NCI-H526 treated with DMSO at 0.1 percent for 48 hours (cell line): ENCODE data around the gene ALKBH3.

Experiments
- DNase-seq: peaks from one replicate; lab custom pipeline; 2025; lab: John Stamatoyannopoulos, UW

Gene ALKBH3

DNA sequence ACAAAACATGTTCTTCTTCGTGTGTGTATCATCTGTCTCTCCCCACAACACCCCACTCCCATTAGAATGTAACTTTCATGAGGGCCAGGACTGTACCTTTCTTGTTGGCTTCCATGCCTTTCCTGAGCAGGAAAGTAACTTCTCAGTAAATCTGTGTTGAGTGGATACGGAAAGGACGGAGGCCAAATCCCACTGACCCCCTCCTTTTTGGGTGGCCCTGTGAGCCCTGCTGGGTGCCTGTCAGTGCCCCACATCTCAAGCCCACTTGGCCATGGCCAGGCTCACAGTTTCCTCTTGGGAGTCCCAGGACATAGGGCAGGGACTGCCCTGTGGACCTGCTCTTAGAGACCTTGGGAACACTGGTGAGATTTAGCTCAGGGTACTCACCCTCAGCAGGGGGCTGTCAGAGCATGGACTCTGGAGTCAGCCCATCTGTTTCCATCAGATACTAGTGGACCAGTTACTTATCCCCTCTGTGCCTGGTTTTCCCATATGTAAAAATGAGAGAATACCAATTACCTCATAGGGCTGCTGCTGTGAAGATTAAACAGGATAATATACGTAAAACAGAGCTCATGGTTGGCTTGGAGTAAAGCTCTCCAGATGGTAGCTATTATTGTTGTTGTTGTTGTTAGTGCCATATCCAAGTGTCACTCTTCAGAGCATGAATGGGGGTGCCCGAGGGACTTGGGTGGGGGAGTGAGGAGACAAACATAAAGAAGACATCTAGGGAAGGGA is 60.8 kb downstream of the ALKBH3 start:
- no peak for DNase-seq

DNA sequence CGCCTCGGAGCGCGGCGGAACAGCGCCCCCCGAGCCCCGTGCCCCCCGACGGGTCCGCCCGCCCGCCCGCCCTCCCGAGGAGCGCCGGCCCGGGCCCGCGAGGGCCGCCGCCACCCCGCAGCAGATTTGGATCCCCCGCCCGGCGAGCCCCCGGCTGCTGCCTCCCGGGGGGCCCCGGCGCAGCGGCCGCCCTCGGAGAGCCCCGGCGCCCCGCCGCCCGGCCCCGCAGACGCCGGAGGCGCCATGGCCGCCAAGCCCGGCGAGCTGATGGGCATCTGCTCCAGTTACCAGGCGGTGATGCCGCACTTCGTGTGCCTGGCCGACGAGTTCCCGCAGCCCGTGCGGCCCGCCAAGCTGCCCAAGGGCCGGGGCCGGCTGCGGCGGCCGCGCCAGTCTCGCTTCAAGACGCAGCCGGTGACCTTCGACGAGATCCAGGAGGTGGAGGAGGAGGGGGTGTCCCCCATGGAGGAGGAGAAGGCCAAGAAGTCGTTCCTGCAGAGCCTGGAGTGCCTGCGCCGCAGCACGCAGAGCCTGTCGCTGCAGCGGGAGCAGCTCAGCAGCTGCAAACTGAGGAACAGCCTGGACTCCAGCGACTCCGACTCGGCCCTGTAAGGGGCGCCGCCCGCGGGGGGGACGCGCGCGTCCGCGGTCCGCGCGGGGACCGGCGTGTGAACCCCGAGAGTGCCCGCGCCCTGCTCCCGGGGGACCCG is 62.2 kb downstream of the ALKBH3 start:
- DNase-seq: no peak

DNA sequence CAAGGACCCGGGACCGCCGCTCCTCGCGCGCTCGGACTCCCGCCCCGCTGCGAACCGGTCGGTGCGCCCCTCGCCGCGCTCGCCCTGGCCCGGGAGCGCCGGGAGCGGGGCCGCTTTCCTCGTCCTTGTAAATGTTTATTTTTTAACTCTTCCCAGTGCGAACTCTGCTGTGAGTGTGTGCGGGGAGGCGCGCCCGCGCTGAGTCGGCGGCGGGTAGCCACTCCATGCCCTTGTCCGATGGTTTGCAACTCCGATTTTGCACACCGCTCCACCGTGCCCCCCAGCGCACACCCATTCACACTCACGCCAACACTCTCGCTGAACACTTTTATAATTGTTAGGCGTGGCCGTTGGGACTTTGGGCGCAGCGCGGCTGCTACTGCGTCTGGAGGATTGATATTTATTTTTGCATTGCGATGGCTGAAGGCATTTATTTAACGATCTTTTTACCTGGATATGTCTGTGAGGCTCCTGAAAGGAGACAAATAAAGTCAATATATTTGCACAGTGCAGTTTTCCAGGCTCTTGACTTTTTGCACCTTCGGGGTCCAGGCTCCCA is 62.8 kb downstream of the ALKBH3 start:
- DNase-seq: no peak

GRCh38 chr11:43943931-43944751 is 63.5 kb downstream of the ALKBH3 start:
- no peak for DNase-seq

GRCh38 chr11:43944761-43945311 is 64.2 kb downstream of the ALKBH3 start:
- DNase-seq: no peak

GRCh38 chr11:43947003-43947500 is 66.4 kb downstream of the ALKBH3 start:
- DNase-seq: no peak

DNA sequence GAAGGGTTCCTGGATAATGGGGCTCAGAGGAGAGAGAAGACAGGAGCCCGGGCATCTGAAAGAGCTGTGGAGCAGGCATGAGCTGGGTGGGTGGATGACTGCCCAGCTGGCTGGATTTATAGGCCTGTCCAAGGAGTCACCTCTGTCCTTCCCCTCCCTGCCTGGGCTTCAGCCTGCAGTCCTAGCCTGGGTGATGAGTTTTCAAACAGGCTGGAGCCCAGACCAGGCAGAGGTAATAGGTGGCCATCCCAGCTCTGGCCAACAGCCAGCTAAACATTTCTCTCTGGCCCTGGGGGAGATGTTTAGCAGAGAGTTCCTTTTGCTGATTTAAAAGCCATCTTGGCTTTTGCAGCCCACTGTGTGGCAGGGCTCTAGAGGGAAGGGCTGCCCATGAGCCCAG is 67.2 kb downstream of the ALKBH3 start:
- no peak for DNase-seq

DNA sequence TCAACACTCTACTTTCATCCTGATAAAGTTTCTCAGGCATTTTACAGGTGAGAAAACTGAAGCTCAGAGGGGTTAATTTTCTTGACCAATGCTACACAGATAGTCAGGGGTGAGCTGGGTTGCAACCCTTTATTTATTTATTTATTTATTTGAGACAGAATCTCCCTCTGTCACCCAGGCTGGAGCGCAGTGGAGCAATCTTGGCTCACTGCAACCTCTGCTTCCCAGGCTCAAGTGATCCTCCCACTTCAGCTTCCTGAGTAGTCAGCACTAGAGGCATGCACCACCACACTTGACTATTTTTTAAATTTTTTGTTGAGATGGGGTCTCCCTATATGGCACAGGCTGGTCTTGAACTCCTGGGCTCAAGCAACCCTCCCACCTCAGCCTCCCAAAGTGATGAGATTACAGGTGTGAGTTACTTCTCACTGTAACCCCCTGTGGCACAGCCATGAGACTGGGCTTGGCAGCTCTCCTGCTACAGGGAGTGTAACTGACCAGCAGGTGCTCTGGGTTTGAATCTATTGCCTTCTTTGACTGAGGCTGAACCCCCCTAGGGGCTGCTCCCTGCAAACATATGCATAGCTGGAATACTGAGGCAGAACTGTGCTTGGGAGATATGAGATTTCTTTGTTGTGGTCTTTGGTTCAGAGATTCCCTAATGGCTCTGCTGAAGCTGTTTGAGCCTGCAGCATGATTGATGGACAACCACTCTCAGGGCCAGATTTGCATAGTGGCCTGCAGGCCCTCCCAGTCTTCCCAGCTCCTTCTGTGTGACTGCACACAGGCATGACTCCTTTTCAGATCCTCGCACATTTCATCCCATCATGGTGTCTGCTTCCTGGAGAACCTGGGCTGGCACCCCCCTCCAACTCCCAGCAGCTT is 68.0 kb downstream of the ALKBH3 start:
- peak; percentile 37 for DNase-seq

DNA sequence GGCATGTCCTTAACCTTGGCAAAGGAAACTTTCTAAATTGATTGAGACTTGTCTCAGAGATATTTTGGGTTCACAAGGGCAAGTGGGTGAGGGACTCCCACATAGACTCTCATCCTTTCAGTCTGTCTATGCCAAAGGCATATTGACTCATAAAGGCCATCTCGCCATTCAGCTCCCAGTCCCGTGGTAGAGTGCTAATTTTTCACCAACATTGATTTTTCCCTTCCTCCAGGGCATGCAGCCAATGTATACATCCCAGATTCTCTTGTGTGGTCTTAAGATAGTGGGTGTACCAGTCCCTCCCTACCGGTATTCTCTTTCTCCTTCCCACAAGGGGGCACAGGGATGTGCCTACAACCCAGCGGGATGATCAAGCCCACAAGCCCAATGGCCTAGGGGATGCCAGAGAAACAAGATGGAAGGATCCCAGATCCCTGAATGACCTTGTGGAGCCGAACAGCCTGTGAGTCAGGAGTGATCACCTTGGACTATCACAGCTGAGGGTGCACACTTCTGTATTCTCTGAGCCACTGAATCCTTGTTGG is 69.8 kb downstream of the ALKBH3 start:
- no peak for DNase-seq

GRCh38 chr11:43951231-43951630 is 70.6 kb downstream of the ALKBH3 start:
- no peak for DNase-seq

- no peak for DNase-seq
Observed at GRCh38 chr11:43952020-43952400, 71.4 kb downstream of the ALKBH3 start.

DNA sequence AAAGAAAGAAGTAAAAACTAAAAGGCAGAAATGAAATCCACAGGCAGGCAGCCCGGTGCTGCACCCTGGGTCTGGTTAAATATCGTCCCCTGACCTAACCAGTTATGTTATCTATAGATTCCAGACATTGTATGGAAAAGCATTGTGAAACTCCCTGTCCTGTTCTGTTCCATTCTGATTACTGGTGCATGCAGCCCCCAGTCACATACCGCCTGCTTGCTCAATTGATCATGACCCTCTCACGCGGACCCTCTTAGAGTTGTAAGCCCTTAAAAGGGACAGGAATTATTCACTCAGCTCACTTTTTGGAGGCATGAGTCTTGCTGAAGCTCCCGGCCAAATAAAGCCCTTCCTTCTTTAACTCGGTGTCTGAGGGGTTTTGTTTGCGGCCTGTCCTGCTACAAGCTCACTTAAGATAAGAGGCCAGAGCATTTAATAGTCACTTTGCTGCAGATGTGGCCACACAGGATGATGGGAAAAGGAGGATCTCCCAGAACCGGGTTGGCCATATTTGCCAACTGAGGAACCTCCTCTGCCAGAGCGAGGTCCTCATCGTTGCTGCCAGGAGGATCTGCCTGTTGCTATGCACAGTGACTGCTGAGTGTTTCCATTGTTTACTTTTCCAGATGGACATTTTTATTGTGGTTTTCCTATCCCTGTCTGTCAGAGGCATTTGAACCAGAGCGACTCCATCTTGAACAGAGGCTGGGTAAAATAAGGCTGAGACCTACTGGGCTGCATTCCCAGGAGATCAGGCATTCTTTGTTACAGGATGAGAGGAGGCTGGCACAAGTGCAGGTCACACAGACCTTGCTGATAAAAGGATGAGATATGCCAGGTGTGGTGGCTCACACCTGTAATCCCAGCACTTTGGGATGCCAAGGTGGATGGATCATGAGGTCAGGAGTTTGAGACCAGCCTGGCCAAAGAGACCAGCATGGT is 72.0 kb downstream of the ALKBH3 start:
- no peak for DNase-seq

DNA sequence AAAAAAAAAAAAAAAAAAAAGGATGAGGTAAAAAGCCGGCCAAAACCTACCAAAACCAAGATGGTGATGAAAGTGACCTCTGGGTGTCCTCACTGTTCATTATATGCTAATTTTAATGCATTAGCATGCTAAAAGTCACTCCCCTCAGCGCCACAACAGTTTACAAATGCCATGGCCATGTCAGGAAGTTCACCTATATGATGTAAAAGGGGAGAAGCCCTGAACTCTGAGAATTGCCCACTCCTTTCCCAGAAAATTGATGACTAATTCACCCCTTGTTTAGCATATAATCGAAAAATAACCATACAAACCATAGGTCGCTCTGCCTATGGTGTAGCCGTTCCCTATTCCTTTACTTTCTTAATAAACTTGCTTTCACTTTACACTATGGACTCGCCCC is 72.9 kb downstream of the ALKBH3 start:
- no peak for DNase-seq

GRCh38 chr11:43954241-43954640 is 73.6 kb downstream of the ALKBH3 start:
- no peak for DNase-seq

DNA sequence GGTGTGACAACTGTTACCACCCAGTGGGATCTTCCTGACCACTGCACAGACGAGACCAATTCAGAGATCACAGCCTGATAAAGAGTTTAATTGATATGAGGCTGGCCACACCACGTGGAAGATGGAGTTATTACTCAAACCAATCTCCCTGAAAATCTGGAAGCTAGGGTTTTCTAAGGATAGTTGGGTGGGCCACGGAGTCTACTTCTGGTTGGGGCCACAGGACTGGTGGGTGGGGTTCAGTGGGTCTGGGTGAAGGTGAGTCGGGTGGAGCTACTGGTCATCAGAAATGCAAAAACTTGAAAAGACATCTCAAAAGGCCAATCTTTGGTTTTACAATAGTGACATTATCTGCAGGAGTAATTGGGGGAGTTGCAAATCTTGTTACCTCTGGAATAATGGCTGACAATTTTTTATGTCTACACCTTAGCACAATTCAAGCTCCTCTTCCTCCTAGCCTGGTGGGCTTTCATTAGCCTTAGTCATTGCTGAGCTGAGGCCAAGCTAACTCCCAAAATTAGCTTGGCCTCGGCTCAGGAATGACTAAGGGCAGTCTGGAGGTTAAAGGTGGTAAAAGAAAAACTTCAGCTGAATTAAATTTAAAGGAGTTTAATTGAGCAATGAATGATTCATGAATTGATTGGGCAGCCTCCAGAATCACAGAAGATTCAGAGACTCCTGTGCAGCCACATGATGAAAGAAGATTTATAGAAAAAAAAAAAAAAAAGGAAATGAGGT is 74.9 kb downstream of the ALKBH3 start:
- DNase-seq: no peak

GRCh38 chr11:43957571-43957970 is 76.9 kb downstream of the ALKBH3 start:
- no peak for DNase-seq

DNA sequence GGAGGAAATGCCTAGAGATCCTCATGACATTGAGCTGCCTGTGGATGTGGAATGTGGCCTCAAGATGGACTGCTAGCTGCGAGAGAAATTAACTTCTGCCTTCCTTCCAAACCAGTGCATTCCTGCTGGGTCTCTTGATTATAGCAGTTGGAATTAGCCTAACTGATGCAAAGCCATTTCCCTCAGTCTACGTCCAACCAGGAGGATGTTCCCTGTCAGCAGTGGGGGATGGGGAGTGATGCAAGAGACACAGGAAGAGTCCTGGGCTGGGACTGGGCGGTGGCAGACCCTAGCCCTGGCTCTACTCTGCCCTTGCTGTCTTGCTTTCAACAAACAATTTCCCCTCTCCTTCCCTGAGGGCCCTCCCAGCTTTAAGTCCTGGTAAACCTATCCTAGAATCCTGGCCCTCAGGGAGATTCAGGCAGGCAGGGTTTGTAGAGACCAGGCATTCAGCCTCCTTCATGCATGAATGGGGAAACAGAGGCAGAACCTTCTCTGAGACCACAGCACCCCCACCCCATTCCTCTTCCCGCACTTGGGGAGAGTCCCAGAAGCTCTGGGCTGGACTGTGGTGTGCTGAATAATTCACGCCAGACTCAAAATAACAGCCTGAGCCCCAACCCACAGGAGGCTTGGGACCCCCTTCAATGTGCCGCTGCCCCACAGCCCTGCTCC is 78.8 kb downstream of the ALKBH3 start:
- DNase-seq: no peak
